Measurements from ENCODE around the gene PAPPA2.
A peak's percentile ranks its signal among the peaks of the same experiment; 100 is the strongest.
"Not testable (repeated sequence)": the region's sequence is repeated elsewhere in the genome, so short reads cannot be mapped to it uniquely, and the experiment has no call there.

The PAPPA2 gene

GRCh38 chr1:176694713-176695112 lies 231.7 kb downstream of the PAPPA2 start:
- DNase-seq: peak; percentile 20

- DNase-seq: peak; percentile 95
Observed at GRCh38 chr1:176696109-176696508, 233.1 kb downstream of the PAPPA2 start.

GRCh38 chr1:176696689-176697088 lies 233.7 kb downstream of the PAPPA2 start:
- peak; percentile 58 for DNase-seq

- DNase-seq: no peak
Observed at GRCh38 chr1:176699821-176700220, 236.8 kb downstream of the PAPPA2 start.

GRCh38 chr1:176701151-176701866 lies 238.3 kb downstream of the PAPPA2 start:
- DNase-seq: peak; percentile 27

- DNase-seq: no peak
Observed at GRCh38 chr1:176702901-176703300, 239.9 kb downstream of the PAPPA2 start.

GRCh38 chr1:176705585-176705984 lies 242.6 kb downstream of the PAPPA2 start:
- no peak for DNase-seq

GRCh38 chr1:176717066-176717750 lies 254.2 kb downstream of the PAPPA2 start:
- DNase-seq: no peak

- no peak for DNase-seq
Observed at GRCh38 chr1:176719447-176719846, 256.5 kb downstream of the PAPPA2 start.

- DNase-seq: no peak
Observed at GRCh38 chr1:176720838-176721237, 257.9 kb downstream of the PAPPA2 start.

GRCh38 chr1:176733661-176734060 lies 270.7 kb downstream of the PAPPA2 start:
- no peak for DNase-seq

- DNase-seq: no peak
Observed at GRCh38 chr1:176735201-176735600, 272.2 kb downstream of the PAPPA2 start.

- DNase-seq: no peak
Observed at GRCh38 chr1:176736015-176736414, 273.0 kb downstream of the PAPPA2 start.

- DNase-seq: no peak
Observed at GRCh38 chr1:176741181-176741580, 278.2 kb downstream of the PAPPA2 start.

GRCh38 chr1:176742322-176742721 lies 279.3 kb downstream of the PAPPA2 start:
- DNase-seq: no peak

- DNase-seq: no peak
Observed at GRCh38 chr1:176744142-176744541, 281.2 kb downstream of the PAPPA2 start.

- DNase-seq: peak; percentile 25
Observed at GRCh38 chr1:176745945-176746344, 283.0 kb downstream of the PAPPA2 start.

GRCh38 chr1:176752505-176752904 lies 289.5 kb downstream of the PAPPA2 start:
- no peak for DNase-seq

GRCh38 chr1:176754676-176755075 lies 291.7 kb downstream of the PAPPA2 start:
- DNase-seq: no peak

GRCh38 chr1:176756817-176757216 lies 293.8 kb downstream of the PAPPA2 start:
- not testable (repeated sequence) for DNase-seq

GRCh38 chr1:176765608-176766007 lies 302.6 kb downstream of the PAPPA2 start:
- DNase-seq: no peak

GRCh38 chr1:176766779-176767178 lies 303.8 kb downstream of the PAPPA2 start:
- no peak for DNase-seq

- DNase-seq: no peak
Observed at GRCh38 chr1:176767714-176768136, 304.8 kb downstream of the PAPPA2 start.

GRCh38 chr1:176768532-176768931 lies 305.6 kb downstream of the PAPPA2 start:
- DNase-seq: no peak

- DNase-seq: no peak
Observed at GRCh38 chr1:176770066-176770465, 307.1 kb downstream of the PAPPA2 start.
